Endothelial cell of coronary artery (primary cell): ENCODE measurements around the gene ZNF418. TPM values are rescaled to one million over a fixed set of nuclear protein-coding genes. Genes with fewer than 3 reads are reported as not detected.

Experiments used
- total RNA-seq: library from RNA; depleted of rRNA; stranded (reverse); fragments of >200 nt; gene quantifications from 2 replicates; pipeline ENCODE4 v1.2.3, GENCODE V29; 2014

Gene ZNF418
- 3.1 and 8.8 TPM in 2 replicates for total RNA-seq

DNA sequence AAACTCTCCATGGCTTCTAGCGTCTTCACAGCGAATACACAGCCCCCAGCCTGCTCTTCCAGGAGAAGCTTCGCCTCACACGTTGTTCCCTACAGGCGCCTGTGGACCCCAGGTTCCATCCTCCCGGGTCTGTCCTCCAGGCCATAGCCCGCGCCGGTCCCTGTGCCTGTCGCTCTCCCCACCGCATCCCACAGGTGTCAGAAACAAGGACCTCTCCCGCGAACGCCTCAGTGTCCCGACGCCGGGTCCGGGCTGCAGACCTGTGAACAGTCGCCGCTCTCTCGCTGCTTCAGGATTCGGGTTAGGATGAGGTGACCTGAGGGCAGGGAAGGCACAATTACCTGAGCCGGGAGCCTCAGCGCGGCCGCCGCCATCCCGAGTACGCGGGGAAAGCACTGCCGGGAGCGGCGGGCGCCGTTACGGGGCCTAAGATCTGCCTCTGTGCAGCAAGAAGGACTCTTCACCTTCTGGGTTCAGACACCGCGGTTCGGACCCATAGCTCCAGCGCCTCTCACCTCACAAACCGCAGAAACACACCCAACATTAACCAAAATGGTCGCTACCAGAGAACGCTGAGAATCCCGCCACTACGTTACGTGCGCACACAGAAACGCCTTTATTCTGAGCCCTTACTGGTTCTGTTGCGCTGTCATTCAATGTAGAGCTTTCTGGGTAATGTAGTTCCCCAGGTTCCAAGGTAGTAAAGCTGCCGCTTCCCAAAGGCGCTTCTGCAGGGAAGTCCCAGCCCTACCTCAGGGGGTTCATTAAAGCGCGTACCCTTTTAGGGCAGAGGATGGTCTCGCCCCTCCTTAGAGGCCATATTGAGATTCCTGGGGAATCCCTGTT, at the start of gene ZNF418:
Gene ZNF418, minus strand, starts transcription at position 583 of the 846 bp plus-strand sequence. CDS start 1,580 bp downstream, outside the sequence.

DNA sequence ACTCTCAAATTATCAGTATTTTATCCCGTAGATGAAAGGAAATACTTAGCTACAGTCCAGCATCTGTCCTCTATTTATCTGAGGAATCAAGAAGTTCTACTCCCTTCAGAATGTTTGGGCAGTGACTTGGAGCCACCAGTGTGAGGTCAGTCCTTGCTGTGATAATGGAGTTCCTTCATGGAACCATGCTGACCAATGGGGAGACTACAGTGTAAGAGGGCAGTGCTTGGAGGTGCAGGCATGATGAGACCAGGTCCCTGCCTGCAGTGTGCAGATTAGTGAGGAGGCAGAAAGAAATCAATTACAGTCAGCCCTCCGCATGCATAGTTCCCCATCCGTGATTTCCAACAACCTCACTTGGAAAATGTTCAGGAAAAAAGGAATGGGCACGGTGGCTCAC, 39.2 kb upstream of the ZNF418 start, which contains the start of gene C19orf18:
Gene C19orf18, minus strand, starts transcription at position 101 of the 400 bp plus-strand sequence. CDS start 102 bp downstream, outside the sequence.

DNA sequence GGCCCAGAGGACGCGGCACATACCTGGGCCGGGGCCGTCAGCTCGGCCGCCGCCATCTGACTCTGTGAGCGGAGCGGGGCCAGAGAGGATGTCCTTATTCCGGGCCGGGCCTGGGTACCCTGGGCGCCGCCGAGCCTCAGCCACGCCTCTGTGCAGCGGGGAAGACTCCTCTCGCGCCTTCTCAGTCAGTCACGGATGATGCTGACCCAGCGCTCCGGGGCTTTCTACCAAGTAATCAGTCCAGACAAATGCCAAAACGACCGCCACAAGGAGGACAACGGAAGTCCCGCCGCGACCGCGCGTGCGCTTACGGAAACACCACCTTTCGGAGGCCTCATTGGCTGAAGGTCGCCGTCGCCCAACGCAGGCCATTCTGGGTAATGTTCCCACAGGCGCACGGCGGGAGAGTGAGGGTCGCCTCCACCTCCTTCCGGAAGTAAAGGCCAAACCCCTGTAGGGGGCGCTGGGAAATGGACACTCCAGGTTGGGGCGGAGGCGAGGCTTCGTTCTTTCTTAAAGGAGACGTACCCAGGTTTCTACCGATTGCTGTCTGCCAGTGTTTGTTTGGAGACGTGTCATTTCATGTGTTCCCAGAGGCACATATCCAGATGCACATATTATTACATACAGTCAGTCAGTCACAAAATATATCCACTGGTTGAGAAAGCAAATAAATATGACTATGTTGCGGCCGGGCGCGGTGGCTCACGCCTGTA, 12.4 kb upstream of the ZNF418 start, which contains the start of gene ZNF256:
Gene ZNF256, minus strand, starts transcription at position 288 of the 716 bp plus-strand sequence. Its CDS starts 232 bp downstream, at position 56.

DNA sequence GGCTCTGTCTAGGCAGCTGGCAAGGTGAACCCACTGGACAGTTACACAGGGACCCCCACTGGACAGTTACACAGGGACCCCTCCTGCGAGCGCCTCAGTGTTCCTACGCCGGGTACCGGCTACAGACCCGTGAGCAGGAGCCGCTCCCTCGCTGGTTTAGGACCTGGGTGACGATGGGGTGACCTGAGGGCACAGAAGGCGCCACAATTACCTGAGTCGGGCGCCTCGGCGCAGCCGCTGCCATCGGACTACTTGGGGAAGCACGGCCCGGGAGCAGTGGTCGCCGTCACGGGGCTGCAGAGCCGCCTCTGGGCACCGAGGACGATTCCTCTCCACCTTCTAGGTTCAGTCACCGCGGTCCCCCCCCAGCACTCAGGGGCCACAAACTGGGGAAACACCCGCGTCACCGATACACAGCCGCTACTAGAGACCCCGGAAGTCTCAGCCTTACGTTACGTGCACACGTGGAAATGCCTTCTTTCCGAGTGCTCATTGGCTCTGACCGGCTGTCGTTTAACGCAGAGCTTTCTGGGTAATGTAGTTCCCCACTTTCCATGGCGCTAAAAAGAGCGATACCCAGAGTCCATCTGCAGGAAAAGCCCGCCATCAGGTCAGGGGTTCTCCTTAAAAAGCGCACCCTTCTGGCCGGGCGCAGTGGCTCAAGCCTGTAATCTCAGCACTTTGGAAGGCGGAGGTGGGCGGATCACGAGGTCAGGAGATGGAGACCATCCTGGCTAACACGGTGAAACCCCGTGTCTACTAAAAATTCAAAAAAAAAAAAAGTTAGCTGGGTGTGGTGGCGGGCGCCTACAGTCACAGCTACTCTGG, 18.8 kb downstream of the ZNF418 start, which contains the start of gene ZNF417:
Gene ZNF417, minus strand, starts transcription at position 425 of the 828 bp plus-strand sequence. Its CDS starts 181 bp downstream, at position 244.

DNA sequence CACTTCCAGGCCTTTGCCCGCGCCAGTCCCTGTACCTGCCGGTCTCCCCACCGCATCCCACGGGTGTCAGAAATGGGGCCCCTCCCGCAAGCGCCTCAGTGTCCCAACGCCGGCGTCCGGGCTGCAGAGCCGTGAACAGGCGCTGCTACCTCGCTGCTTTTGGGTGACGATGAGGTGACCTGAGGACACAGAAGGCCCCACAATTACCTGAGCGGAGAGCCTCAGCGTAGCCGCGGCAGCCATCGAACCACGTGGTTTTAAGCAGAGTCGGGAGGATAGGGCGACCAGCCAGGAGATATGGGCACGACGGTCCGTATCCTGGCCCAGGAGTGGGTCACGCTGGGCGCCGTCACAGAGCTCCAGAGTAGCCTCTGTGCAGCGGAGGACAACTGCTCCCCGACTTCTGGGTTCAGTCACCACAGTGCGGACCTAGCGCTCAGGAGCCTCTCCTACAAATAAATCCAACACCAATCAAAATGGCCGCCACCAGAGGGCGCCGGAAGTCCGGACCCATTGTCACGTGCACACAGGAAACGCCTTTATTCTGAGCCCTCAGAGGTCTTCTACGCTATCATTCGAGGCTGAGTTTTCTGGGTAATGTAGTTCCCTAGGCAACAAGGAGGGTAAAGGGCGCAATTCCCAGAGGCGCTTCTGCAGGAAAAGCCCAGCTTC, 46.5 kb downstream of the ZNF418 start, which contains the start of gene ZNF814:
Gene ZNF814, minus strand, starts transcription at position 478 of the 672 bp plus-strand sequence. Its CDS starts 235 bp downstream, at position 243.

Other genes with a start within 250 kb of the ZNF418 start
- gene ZNF154, start 226.2 kb downstream of the ZNF418 start, total RNA-seq = 0.27 and 2.4 TPM in 2 replicates
- 4.3 and 6.6 TPM in 2 replicates for gene ZNF671, start 207.8 kb downstream of the ZNF418 start, total RNA-seq
- gene ZNF776, start 188.6 kb downstream of the ZNF418 start, total RNA-seq = 17.5 and 18.3 TPM in 2 replicates
- 10.3 and 17.8 TPM in 2 replicates for gene ZNF586, start 165.7 kb downstream of the ZNF418 start, total RNA-seq
- 5.4 and 5.5 TPM in 2 replicates for gene ZNF552, start 120.5 kb downstream of the ZNF418 start, total RNA-seq
- 20.2 and 34.4 TPM in 2 replicates for gene ZNF587B, start 105.1 kb downstream of the ZNF418 start, total RNA-seq
- gene ZNF587, start 85.5 kb downstream of the ZNF418 start, total RNA-seq = 26.0 and 31.2 TPM in 2 replicates
- 3.8 and 7.2 TPM in 2 replicates for gene ZNF814, start 46.4 kb downstream of the ZNF418 start, total RNA-seq
- 13.1 and 16.8 TPM in 2 replicates for gene ZNF417, start 18.8 kb downstream of the ZNF418 start, total RNA-seq
- 3.6 and 4.1 TPM in 2 replicates for gene ZNF256, start 12.3 kb upstream of the ZNF418 start, total RNA-seq
- gene C19orf18, start 39.1 kb upstream of the ZNF418 start, total RNA-seq = 0.09 and 0.18 TPM in 2 replicates
- gene ZNF606, start 67.4 kb upstream of the ZNF418 start, total RNA-seq = 7.0 and 11.6 TPM in 2 replicates
- gene ZSCAN1, start 98.6 kb upstream of the ZNF418 start, total RNA-seq = not detected in 2 replicates
- 0.18 and 1.6 TPM in 2 replicates for gene ZNF135, start 123.9 kb upstream of the ZNF418 start, total RNA-seq
- gene ZSCAN18, start 162.8 kb upstream of the ZNF418 start, total RNA-seq = 3.5 and 22.2 TPM in 2 replicates
- gene ZNF329, start 215.4 kb upstream of the ZNF418 start, total RNA-seq = 8.6 and 10.1 TPM in 2 replicates
- 13.3 and 23.0 TPM in 2 replicates for gene ZNF274, start 247.7 kb upstream of the ZNF418 start, total RNA-seq